Inferior parietal cortex (tissue), 1 donor: ENCODE results near the gene BMPR2.
"Not testable (repeated sequence)": the region's sequence is repeated elsewhere in the genome, so short reads cannot be mapped to it uniquely, and the experiment has no call there.

Experiments used
- DNase-seq: peaks from one replicate; pipeline ENCODE4 v3.0.0-alpha.2; 2016; ENCODE audit errors: extremely low spot score

Gene BMPR2

DNA sequence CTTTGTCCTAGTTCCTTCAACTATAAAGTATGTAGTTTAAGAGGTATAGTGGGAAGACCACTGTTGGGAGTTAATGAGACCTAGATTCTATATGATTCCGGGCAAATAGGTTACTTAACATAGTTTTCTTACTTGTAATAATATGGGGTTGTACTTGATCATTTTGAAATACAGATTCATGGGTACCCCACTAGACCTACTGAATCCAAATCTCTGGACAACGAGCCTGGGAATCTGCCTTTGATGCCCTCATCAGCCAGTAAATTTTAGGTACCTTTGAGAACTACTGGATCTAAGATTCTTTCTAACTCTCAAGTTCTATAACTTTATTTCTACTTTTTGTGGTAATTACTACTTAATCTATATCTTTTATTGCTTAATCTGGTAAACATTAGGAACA lies 6.6 kb downstream of the BMPR2 start:
- no peak for DNase-seq

DNA sequence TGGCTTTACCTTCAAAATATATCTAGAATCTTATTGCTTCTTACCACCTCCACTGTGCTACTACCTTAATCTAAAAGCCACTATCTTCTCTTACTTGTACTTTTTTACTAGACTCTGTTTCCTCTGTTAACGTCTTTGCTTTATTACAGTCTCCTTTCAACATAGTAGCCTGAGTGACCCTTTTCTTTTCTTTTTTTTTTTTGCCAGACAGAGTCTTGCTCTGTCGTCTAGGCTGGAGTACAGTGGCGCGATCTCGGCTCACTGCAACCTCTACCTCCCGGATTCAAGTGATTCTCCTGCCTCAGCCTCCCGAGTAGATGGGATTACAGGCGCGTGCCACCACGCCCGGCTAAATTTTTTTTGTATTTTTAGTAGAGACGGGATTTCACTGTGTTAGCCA lies 10.4 kb downstream of the BMPR2 start:
- DNase-seq, result not testable (repeated sequence)

DNA sequence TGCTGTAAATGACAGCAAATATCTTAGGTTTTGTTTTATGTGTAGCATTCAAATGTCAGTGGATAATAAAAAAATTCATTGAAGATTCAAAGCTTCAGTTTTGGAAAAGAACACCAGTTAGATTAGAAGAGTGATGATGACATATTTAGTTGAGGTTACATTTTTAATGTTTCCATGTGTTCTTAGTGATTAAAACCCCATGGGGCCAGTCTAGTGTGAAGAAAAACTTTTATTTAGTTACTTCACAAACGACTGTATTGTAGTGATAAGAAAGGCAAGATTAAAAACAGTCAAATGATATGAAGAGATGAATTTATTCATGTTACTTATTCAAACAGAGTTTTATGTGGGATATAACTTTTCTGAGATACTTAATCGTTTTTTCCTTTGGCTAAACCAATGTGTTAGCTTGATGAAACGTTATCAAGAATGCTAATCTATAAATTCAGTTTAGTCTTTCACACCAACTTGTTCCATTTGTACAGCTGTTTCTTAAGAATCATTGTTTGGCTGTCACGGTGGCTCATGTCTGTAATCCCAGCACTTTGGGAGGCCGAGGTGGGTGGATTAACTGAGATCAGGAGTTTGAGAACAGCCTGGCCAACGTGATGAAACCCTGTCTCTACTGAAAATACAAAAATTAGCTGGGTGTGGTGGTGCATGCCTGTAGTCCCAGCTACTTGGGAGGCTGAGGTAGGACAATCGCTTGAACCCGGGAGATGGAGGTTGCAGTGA lies 11.6 kb downstream of the BMPR2 start:
- DNase-seq, result no peak

DNA sequence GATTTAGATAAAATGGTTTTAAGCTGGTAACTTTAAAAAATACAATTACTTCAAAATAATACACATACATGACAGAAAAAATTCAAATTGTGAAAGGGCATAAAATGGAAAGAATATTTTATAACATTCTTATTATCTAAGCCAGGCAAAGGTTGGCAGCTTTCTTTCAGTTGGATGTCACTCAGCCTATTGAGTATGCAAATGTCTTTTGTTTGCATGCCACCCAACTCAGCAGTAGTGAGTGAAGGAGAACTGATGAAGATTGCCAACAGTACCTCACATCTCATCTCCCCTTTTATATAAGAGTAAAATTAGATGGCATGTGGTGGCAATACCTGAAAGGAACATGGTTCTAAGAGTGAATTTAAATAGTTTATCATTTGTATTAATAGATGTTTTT lies 24.8 kb downstream of the BMPR2 start:
- no peak for DNase-seq

DNA sequence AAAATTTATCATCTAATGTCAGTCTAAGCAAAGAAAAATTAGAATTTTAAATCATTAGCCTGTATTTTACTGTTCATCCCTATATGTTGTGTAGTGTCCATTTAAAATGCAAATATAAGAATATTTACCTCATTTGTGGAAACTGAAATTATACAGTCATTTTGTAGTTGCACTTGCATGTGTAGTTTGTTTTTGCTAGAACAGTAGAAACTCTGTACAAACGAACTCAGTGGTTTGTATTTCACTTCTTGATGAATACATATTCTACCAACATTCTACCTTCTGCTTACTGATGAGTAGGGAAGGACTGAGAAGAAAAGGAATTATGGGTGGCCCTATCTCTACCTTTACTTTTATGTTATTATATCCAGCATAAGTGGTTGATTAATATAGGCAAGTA lies 29.7 kb downstream of the BMPR2 start:
- no peak for DNase-seq

DNA sequence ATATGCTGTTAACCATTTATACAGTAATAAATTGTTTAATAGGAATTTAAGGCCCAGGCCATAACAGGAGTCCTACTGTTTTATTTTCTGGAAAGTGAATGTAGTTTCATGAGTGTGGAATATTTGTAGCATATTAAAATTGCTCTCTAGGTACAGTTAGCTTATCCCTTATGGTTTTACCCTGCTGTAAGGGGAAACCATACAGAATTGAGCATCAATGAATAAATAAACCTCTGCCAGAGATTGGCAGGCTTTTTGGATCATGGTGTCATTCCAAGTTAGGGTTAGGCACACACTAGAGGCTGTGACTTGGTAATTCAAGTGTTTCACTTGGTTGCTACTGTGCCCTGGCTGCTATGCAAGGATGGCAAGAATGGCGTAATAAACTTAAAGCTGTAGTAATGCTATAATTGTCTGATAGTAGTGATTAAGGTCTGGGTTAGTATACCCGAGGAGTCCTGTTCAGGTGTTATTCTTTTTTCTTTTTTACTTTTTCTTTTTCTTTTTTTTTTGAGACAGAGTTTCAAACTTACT lies 30.4 kb downstream of the BMPR2 start:
- no peak for DNase-seq

DNA sequence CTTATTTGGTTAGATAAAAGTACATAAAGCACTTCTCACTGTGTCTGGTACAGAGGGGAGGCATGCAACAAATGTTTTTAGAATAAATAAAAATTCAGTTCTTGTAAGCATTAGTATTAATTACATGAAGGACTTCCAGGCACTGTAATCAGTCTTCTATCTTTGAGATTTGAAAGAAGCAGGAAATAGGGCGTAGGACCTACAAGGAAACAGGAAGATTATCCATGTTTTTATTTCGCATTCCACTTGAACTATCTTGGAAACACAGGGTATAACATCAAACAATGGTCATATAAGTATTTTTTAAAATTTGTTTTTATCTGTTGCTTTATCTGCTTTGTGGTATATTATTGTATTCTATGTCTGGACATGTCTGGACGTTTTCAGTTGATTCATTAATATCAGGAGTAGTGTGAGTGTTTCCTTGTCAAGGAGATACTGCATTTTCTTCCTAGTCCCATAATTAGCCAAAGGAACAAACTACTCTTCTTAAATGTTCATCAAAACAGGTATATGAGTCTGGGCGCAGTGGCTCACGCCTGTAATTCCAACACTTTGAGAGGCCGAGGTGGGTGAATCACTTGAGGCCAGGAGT lies 32.5 kb downstream of the BMPR2 start:
- DNase-seq, result no peak

DNA sequence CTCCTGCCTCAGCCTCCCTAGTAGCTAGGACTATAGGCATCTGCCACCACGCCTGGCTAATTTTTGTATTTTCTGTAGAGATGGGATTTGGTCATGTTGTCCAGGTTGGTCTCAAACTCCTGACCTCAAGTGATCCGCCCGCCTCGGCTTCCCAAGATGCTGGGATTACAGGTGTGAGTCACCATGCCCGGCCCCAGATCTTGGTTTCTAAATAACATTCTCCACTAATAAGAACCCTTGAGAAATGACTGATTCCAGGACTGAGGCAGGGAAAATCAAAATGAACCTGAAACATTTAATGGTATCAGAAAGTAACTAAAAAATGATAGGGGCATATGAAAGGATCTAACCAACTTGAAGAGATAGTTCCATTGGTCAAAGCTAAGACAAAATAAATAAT lies 34.0 kb downstream of the BMPR2 start:
- DNase-seq, result no peak

DNA sequence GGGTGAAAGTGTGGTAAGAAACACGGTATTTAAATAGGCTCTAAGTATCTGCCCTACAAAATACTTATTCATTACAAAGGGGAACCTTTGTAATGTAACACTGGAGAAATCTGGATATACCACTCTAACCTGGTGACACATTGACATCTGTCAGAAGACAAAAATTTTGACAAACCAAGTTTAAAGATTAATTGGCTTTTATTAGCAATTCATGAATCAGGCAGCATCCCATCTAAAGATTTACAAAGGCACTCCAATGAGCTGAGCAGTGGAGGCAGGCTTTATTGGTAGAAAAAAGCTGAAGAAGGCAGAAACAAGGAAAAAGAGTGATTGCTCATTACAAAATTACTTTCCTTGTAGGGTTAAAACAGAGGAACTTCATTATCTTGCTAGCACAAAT lies 35.0 kb downstream of the BMPR2 start:
- no peak for DNase-seq

DNA sequence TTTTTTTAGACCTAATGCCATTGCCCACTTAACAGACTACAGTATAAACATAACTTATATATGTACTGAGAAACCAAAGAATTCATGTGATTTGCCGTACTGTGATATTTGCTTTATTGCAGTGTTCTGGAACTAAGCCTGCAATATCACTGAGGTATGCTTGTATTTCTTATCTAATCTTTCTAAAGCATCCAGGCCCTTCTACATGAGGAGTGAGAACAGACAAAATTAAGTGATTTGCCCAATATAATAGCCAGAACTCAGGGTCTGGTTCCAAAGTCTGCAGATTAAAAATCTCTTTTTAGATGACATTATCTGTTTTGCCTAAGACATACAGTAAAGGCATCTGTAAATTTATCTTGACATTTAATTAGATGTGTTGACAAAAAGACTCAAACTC lies 41.9 kb downstream of the BMPR2 start:
- DNase-seq, result no peak

DNA sequence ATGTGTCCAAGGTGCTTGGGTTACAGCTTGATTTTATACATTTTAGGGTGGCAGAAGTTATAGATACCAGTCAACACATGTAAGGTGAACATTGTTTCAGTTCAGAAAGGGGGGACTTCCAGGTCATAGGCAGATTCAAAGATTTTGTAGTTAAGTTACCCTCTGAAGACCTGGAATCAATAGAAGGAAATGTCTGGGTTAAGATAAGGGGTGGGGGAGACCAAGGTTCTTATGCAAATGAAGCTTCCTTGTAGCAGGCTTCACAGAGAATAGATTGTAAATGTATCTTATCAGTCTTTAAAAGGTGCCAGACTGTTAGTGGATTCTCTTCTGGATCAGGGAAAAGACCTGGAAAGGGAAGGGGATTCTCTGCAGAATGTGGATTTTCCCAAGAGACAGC lies 42.4 kb downstream of the BMPR2 start:
- DNase-seq, result no peak

DNA sequence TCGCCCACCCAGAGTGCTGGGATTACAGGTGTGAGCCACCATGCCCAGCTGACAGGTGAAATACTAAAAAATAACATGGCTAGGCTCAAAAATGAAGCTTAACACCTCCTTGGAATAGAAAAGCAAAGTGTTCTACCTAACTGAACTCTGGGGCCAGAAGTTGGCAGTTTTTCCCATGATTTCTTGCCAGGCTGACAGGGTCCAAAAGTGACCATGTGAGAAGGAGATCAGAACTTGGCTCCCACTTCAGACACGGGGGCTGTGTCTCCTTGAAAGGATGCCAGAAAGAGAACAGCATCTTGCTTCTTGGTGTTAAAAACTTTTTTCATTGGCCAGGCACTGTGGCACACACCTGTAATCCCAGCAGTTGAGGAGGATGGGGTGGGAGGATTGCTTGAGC lies 47.0 kb downstream of the BMPR2 start:
- no peak for DNase-seq

DNA sequence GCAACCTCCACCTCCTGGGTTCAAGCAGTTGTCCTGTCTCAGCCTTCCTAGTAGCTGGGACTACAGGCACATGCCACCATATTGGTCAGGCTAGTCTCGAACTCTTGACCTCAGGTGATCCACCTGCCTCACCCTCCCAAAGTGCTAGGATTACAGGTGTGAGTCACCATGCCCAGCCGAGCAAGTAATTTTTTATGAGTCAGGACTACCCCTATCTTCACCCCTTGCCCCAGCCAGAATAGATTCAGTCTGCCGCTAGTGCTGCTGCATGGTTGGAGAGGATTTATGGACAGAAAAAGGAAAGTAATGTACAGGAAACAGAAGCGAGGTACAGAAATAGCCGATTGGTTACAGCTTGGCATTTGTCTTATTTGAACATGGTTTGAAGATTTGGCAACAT lies 48.9 kb downstream of the BMPR2 start:
- no peak for DNase-seq

DNA sequence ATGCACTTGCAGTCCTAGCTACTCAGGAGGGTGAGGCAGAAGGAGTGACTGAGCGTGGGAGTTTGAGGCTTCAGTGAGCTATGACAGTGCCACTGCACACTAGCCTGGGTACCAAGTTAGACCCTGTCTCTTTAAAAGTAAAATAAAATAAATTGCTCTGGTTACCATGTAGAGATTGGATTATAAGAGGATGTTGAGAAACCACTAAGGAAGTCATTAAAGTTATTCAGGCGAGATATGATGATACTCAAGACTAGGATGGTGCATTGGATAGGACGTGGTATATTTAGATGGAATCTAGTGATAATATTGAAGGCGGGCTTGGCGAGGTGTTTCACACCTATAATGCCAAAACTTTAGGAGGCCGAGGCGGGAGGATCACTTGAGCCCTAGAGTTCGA lies 50.6 kb downstream of the BMPR2 start:
- no peak for DNase-seq

DNA sequence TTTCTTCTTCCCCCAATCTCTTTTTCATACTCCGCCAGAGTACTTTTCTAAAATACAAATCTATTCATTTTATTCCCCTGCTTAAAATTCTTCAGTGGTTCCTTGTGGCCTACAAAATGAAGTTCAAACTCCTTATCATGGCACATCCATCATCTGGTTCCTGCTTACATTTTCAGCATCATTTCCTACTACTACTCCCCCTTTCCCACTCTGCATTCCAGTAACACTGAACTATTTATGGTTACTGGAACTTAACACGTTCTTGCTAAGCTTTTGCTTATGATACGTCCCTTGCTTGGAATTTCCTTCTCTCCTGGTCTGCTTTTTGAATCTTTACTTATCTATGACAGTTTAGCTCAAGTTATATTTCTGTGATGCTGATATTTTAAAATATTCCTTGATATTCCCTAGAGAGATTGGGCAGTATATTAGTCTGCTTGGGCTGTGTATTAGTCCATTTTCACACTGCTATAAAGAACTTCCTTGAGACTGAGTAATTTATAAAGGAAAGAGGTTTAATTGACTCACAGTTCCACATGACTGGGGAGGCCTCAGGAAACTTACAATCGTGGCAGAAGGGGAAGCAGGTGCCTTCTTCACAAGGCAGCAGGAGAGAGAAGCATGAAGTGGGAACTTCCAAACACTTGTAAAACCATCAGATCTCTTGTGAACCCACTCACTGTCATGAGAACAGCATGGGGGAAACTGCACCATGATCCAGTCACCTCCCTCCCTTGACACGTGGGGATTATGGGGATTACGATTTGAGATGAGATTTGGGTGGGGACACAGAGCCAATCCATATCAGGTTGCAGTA lies 53.2 kb downstream of the BMPR2 start:
- no peak for DNase-seq

DNA sequence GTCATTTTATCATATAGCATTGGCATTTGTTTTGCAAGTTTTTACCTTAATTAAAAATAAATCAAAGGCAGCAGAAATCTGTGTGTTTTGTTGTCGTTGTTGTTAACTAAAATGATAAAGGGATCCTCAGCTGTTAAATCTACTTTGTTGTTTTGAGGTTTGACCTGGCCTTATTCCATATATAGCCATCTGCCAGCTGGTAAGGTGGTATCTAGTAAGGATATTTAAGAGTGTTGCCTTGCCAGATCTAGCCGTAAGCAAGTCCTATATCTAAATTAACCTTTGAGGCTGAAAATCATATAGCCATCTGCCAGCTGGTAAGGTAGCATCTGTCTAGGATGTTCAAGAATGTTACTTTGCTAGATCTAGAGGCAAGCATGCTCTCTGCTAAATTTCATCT lies 56.6 kb downstream of the BMPR2 start:
- no peak for DNase-seq

DNA sequence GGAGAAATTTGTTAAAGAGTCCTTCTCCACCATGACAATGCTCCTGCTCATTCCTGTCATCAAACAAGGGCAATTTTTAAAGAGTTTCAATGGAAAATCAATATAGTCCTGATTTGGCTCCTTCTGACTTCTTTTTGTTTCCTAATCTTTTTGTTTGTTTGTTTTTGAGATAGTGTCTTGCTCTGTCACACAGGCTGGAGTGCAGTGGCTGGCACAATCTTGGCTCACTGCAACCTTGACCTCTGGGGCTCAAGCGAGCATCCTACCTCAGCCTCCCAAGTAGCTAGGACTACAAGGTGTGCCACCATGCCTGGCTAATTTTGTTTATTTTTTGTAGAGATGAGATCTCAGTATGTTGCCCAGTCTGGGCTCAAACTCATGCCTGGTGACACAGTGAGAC lies 58.3 kb downstream of the BMPR2 start:
- no peak for DNase-seq

DNA sequence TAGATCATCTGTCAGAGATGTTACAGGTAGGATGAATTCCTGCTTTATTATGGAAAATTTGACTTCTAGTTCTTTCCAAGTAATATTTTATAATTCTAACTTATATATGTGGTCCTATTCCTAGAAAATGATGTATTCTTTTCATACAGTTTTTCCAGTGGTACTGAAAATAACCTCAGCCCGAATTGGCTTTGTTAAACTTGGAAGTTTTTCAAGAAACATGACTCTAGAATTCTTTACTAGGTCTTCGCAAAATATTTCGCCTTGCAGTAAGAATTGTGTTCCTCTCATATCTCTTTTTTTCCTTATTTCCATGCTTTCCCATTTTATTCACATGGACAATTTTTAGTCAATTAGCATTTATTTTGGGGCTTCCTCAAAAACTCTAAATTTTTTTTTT lies 60.5 kb downstream of the BMPR2 start:
- no peak for DNase-seq

DNA sequence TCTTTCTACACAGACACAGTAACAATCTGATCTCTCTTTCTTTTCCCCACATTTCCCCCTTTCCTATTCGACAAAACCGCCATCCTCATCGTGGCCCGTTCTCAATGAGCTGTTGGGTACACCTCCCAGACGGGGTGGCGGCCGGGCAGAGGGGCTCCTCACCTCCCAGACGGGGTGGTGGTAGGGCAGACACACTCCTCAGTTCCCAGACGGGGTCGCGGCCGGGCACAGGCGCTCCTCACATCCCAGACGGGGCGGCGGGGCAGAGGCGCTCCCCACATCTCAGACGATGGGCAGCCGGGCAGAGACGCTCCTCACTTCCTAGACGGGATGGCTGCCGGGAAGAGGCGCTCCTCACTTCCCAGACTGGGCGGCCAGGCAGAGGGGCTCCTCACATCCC lies 64.0 kb downstream of the BMPR2 start:
- not testable (repeated sequence) for DNase-seq

DNA sequence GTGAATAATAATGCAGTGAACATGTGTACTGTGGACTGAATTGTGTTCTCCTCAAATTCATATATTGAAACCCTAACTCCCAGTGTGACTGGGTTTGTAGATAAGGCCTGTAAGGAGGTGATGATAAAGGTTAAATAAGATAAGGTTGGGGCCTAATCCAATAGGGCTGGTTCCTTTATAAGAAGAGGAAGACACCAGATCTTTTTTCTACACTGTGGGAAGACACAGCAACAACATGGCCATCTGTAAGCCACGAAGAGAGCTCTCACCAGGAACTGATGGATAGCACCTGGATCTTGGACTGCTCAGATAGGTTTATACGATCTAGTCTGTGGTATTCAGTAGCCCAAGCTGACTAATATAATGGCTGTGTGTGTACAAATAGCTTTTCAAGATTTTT lies 66.8 kb downstream of the BMPR2 start:
- DNase-seq, result no peak

DNA sequence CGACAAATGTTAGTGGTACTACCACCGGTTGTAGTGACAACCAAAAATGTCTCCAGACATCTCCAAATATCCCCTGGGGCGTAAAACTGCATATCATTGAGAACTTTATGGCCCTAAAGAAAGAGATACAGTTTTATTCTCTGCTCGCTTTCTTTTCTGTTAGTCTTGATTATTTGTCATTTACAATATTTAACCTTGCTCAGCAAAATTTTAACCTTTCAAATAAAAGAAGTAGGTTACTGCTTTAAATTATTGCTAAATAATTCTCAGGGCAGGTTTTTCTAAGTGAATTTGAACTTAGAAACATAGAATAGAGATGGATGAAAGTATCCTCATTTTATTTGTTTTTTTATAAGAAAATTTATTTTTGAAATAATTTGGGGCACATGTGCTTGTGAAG lies 67.9 kb downstream of the BMPR2 start:
- DNase-seq, result no peak

DNA sequence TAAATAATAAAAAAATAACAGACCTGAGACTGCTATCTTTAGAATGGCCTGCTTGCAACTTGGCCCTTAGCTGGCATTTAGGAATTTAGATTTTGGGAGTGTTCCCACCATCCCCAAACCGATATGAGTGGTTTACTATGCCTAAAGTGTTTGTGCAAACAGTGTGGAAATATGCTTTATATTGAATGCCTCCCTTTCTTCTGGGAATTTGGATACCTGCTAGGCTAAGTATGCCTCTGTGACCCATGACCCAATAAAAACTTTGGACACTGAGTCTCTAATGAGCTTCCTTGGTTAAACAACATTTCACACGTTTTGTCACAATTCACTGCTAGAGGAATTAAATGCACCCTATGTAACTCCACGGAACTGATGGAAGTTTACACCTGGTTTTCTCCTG lies 73.2 kb downstream of the BMPR2 start:
- DNase-seq, result no peak

DNA sequence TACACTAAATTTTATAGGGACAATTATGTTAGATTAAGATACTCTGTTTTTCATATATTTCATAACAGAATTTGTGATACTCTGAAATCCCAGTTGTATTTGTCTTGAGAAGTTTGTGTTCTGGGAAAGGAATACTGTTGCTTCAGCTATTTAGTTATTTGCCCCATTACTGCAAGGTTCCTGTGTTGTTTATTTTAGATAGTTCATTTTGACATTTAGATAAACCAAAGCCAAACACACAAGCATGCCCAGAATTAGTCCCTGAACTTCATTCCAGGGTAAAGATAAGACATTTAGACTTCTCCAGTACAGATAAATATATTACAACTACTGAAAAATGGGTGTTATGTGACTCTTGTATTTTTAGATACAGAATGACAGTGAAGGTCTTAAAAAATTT lies 74.7 kb downstream of the BMPR2 start:
- DNase-seq, result no peak
